ENCODE data around the gene GLRA1.
"Not testable (repeated sequence)": the region's sequence is repeated elsewhere in the genome, so short reads cannot be mapped to it uniquely, and the experiment has no call there.

Gene GLRA1

GRCh38 chr5:151899399-151899798 lies 25.3 kb downstream of the GLRA1 start:
- TF ChIP-seq CTCF (IDR thresholded peaks at IDR 0.05; ENCODE audit: borderline replicate concordance, insufficient read depth, low read depth, low read length), result no peak
- H3K4me3 ChIP-seq (ENCODE audit: low read depth, low read length), result no peak overlapping the region

GRCh38 chr5:151897896-151898295 lies 26.8 kb downstream of the GLRA1 start:
- TF ChIP-seq CTCF (IDR thresholded peaks at IDR 0.05; ENCODE audit: borderline replicate concordance, insufficient read depth, low read depth, low read length), result no peak
- H3K4me3 ChIP-seq (ENCODE audit: low read depth, low read length), result no peak overlapping the region

GRCh38 chr5:151897020-151897552 lies 27.6 kb downstream of the GLRA1 start:
- no peak for TF ChIP-seq CTCF (IDR thresholded peaks at IDR 0.05; ENCODE audit: borderline replicate concordance, insufficient read depth, low read depth, low read length)
- no peak overlapping the region for H3K4me3 ChIP-seq (ENCODE audit: low read depth, low read length)

GRCh38 chr5:151896031-151896691 lies 28.5 kb downstream of the GLRA1 start:
- no peak overlapping the region for H3K4me3 ChIP-seq (ENCODE audit: low read depth, low read length)

GRCh38 chr5:151895660-151896030 lies 29.0 kb downstream of the GLRA1 start:
- no peak for TF ChIP-seq CTCF (IDR thresholded peaks at IDR 0.05; ENCODE audit: borderline replicate concordance, insufficient read depth, low read depth, low read length)
- no peak overlapping the region for H3K4me3 ChIP-seq (ENCODE audit: low read depth, low read length)

More at GRCh38 chr5:151896031-151896691, 28.5 kb downstream of the GLRA1 start:
- TF ChIP-seq CTCF (IDR thresholded peaks at IDR 0.05; ENCODE audit: borderline replicate concordance, insufficient read depth, low read depth, low read length), result no peak

GRCh38 chr5:151893485-151893884 lies 31.2 kb downstream of the GLRA1 start:
- H3K4me3 ChIP-seq (ENCODE audit: low read depth, low read length), result not testable (repeated sequence)

GRCh38 chr5:151892393-151892792 lies 32.3 kb downstream of the GLRA1 start:
- no peak overlapping the region for H3K4me3 ChIP-seq (ENCODE audit: low read depth, low read length)
- TF ChIP-seq CTCF (IDR thresholded peaks at IDR 0.05; ENCODE audit: borderline replicate concordance, insufficient read depth, low read depth, low read length), result no peak

Measured in GM12875 (cell line).